ENCODE results near the gene RHOA.

RHOA gene

GRCh38 chr3:49313896-49314688 lies 97.7 kb downstream of the RHOA start:
- DNase-seq, result no peak

- DNase-seq, result no peak
These were observed 100.5 kb downstream of the RHOA start for GRCh38 chr3:49311283-49311682.

DNA sequence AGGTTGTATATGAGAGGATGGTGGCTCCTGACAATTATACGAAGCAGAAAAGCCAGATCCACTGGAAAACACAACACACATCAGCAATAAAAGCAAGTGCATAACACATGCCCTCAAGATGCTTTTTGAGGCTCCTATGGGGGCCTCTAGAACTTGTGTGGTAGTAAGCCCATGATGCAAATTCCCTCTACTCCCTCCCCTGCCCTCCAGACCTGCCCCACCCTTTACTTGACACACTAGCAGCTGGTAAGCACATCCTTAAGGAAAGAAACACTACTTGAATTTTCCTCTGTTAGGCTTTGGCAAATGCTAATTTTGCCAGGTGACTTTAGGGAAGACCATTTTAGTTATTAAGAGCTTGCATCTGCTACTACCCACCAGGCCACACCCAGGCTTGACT lies 101.1 kb downstream of the RHOA start:
- DNase-seq, result no peak

Measured in OCI-M1 (cell line).